ENCODE data around the gene CHD9.
"Not testable (repeated sequence)": the region's sequence is repeated elsewhere in the genome, so short reads cannot be mapped to it uniquely, and the experiment has no call there.

Gene CHD9

DNA sequence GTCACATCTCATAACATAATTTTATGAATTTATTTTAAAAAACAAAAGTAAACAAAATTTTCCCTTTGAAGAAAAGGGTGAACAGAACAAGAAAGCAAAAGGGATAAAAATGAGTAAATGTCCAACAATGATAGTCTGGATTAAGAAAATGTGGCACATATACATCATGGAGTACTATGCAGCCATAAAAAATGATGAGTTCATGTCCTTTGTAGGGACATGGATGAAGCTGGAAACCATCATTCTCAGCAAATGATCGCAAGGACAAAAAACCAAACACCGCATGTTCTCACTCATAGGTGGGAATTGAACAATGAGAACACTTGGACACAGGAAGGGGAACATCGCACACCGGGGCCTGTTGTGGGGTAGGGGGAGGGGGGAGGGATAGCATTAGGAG is 3.5 kb upstream of the CHD9 start:
- not testable (repeated sequence) for DNase-seq

DNA sequence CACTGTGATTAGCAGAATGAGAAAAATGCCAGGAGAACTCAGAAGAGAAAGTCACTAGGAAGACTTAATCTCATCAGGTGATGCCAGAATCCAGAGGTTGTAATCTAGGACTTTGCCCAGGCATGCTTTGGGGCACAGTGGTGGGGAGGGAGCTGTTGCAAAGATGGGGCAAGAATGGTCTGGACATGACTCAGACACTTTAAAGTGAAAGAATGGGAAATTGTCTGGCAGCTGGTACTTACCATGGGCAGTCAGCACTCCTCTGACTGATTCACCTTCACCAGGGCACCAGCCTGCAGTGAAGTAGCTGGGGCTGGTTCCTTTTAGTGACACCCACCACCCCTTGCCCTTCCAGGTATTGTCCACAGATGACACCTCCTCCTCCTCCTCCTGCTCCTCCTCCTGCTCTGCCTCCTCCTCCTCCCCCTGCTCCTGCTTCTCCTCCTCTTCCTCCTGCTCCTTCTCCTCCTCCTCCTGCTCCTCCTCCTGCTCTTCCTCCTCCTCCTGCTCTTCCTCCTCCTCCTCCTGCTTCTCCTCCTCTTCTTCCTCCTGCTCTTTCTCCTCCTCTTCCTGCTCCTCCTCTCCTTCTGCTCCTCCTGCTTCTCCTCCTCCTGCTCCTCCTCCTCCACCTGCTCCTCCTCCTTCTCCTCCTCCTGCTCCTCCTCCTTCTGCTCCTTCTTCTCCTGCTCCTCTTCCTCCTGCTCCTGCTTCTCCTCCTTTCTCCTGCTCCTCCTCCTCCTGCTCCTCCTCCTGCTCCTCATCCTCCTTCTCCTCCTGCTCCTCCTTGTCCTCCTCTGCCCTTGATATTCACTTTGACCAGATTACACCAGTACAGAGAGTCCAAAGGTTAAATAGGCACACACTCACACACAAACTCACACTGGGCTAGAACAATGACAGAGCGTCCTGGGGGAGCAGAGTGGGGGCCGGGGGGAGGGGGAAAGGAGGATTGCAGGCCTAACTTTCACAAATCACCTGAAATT is 2.0 kb upstream of the CHD9 start, which contains the start of gene CHD9NB:
Gene CHD9NB (minus strand): TSS at position 379 of the 983 bp plus-strand sequence. CDS start 8,739 bp downstream, outside the sequence.
- peak; percentile 17 for DNase-seq

DNA sequence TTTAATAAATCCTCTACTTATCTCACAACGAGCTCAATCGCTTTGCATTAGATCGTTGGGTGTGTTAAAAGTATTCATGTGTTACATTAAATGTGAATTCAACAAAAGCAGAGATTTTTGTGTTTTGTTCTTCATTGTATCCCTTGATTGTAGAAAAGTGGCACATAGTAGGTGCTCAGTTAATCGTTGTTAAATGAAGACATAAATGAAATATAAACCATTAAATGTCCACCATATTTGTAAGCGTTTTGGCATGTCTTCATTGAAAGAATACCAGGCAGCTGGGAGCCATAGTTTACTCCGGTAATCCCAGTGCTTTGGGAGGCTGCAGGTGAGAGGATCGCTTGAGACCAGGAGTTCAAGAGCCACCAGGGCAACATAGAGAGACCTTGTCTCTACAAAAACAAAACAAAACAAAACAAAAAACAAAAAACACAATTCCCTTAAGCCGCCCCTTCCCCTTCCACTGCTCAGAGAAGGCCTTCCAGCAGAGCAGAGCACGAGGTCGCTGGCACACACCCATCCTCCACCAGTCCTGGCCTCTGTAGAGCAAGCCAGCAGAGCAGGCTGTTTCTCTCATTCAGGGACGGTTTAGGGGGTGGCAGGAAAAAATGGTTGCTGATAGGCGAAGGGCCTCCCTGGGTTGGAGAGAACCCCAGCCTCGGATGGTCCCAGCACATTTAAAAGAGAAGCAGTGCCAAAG is 673 bp upstream of the CHD9 start:
- peak; percentile 51 for DNase-seq

DNA sequence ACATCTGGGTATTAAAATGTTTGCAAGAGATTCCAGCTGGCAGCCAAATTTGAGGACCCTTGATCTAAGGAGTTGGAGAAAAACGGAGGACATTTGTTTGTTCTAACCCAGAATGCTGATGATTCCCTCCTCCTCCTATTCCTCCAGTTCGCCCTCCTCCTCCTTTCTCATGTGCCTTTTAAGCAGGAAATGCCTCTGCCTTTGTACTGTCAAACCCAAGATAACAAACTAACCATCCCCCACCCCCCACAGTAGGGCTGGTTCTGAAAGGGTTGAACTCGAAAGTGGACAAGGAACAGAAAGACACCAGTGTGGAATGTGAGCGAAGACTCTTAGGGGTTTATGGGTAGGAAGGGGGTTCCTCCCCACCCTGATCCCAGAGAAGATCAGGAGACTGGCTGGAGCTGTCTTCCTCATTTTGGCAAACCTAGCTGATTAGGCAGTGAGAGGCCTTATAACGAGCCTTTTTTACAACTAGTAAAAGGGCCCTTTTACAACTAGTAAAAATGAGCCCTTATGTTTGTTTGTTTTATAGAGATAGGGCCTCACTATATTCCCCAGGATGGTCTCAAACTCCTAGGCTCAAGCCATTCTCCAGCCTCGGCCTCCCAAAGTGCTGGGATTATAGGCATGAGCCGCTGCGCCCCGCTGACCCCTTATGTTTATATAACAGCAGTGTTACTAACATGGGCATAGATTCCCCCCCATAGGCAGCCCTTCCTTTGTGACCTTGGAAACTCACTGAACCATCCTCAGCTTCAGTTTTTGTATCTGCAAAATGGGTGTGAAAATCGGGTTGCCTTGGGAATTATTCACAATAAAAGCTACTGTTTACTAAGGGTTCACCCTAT is 975 bp downstream of the CHD9 start:
- DNase-seq, result peak; percentile 86

DNA sequence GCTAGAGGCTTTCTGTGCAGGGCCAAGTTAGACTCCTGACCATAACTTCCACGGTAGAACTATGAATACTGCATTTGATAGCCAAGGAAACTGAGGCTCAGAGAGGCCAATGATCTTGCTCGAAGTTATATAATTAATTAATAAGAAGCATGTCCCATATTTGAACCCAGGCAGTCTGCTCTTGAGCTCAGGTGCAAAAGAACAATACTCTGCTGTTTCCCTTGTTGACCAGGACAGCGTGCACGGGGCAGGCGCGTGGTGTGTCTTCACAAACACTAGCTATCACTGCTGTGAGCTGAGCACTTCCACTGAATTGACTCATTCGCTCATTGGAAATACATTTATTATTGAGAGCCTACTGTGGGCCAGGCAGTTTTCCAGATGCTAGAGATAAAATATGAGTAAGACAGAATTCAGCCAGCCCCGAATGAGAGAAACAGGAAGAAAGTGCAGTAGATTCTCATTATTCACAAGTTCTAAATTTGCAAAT is 1.6 kb downstream of the CHD9 start:
- peak; percentile 15 for DNase-seq

DNA sequence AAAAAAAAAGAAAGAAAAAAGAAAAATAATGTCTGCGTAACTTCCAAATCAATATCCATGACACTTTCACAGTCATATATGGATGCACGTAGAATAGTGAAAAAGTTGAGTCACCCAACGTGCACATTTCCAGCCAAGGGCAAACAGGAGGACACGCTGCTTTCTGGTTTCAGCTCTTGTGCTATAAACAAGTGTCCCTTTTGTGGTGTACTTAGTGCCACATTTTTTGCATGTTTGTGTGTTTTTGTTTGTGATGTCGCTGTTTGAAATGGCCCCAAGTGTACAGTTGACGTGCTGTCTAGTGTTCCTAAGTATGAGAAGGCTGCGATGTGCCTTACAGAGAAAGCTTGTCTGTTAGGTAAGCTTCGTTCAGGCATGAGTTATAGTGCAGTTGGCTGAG is 2.9 kb downstream of the CHD9 start:
- DNase-seq, result no peak

DNA sequence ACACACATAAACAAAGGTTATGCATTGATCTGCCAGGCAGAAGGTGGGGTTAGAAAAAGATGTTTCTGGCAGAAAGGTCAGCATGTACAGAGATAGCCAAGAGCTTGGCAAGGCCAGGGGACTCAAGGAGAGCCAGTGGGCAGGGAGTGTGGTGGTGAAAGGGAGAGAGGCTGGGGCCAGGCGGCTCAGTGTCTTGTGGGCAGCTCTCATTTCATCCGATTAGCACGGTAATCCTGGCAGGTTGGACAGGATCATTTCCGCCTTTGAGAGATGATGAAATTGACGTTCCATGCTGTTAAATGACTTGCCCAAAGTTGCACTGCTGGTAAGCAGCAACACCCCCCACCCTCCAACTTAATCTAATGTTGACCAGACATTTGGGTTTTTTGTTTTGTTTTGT is 3.6 kb downstream of the CHD9 start:
- DNase-seq, result no peak

DNA sequence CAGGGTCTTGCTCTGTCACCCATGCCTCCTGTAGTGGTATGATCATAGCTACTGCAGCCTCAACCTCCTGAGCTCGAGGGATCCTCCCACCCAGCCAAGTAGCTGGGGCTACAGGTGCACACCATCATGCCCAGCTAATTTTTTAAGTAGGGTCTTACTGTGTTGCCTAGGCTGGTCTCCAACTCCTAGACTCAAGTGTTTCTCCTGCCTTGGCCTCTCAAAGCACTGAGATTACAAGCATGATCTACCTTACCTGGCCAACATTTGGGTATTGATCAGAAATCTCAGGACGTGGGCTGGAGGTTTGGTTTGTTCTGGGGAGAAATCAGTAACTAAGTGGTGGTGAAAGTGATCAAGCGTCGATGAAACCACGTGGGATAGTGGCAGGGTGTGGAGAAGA is 4.1 kb downstream of the CHD9 start:
- DNase-seq, result no peak

DNA sequence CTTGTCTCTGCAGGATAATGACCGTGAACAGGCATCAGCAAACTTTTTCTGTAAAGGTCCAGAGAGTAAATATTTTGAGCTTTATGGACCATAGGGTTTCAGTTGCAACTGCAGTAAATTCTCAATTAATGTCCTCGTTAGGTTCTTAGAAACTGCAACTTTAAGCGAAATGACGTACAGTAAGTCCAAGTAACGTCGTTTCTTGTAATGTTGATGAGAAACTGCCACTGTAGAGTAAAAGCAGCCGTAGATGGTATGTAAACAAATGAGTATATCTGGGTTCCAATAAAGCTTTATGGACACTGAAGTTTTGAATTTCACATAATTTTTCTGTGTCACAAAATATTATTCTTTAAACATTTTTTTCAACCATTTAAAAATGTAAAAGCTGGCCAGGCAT is 4.9 kb downstream of the CHD9 start:
- DNase-seq, result no peak

DNA sequence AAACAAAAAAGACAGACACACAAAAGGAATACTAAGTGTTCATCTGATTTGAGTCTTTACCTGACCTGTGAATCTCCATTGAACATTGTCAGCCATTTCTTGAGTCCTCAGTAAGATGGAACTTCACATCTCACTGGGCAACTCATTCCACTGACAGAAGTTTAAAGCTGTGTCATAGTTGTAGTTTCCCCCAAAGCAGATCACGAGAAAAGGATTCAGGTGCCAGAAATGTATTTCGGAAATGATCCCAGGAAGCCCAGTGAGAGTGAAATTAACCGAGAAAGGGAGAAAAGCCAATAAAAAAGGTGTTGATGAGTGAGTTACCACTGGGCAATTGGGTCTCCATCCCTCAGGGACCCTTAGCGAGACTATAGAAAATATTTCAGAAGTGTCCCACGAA is 6.5 kb downstream of the CHD9 start:
- DNase-seq, result no peak

DNA sequence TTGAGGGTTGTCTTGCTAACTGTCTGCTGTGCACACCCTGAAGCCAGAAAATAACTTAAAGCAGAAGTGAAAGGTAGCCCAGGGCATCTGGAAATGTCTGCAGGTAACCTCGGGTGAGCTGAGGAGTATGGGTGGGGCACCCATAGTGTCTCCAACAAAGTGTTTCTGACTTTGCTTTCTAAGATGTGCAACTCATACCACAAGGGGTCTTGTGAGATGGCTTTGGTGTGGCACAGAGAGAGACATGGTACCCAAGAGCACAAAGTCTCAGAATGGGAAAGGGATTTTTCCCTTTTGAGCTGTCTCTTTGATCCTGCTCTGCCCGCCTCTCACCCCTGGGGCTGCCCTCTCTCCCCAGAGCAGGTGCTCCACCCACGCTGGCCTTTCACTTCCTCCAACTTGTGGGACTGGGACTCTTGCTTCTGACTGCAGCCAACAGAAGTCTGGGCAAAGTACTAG is 6.9 kb downstream of the CHD9 start:
- peak; percentile 1 for DNase-seq

DNA sequence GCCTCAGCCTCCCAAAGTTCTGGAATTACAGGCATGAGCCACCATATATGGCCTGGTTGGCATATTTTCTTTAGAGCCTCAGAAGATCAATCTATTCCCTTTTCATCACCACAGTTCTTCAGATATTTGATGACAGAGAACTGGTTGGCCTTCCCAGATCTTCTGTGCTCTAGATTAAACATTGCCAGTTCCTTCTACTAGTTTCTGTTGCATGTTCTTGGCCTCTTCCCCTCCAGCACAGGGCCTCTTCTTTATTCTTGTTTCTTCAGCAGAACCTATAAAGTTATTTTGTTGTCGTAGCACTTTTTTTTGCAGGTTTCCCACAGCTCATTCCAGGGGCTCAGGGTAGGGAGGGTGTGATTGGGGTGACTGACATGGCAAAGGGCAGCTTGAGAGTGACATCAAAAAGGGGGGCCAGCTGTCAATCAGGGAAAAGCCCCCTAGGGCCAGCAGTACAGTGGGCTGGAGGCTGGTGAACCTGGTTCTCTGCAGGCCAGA is 9.3 kb downstream of the CHD9 start:
- DNase-seq, result no peak

DNA sequence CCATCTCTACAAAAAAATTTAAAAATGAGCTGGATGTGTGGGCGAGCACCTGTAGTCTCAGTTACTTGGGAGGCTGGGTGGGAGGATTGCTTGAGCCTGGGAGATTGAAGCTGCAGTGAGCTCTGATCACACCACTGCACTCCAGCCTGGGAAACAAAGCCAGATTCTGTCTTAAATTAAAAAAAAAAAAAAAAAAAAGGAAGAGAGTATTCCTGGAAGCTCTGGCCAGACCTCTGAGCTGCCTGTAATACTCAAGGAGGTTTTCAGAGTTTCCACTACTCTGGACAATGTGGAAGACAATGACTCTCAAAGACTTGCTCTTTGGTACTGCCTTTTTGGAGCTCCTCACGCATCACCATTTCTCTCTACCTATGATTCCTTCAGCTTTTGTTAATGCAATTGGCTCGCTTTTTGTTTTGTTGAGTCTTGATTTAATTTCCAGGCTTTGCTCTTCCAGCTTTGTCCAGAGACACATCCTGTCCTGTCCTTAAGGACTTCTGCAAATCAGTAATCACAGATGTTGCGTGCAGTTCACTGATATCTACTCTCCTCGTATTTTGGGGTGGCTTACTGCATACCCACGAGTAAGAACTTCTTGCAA is 10.8 kb downstream of the CHD9 start:
- no peak for DNase-seq

DNA sequence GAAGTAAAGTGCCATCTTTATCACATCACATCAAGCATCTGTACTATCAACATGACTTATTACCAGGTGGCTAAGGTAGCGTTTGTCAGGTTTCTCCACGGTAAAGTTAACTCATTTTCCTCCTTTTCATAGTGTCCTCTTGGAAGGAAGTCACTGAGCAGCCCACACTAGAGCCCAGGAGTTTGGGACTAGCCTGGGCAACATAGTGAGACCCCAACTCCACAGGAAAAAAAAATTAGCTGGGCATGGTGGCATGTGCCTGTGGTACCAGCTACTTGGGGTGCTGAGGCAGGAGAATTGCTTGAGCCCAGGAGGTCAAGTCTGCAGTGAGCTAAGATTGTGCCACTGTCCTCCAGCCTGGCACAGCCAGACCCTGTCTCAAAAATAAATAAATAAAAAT is 12.9 kb downstream of the CHD9 start:
- no peak for DNase-seq

DNA sequence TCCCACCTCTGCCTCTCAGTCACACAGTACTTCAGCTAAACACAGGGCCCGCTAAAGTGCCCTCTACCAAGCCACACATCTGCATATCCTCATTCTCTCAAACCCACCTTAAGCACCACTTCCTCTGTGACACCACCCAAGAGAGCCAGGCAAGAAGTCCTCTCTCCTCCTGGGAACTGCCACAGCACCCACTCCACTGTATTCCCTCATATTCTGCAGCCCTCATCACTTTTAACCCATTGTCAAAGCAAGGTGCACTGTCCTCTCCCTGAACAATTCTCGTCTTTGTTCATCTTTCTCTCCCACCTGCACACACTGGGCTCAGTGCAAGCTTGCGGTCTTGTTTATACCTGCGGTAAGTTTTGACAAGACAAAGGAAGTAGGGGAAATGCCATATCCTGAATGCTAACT is 13.6 kb downstream of the CHD9 start:
- DNase-seq, result no peak

DNA sequence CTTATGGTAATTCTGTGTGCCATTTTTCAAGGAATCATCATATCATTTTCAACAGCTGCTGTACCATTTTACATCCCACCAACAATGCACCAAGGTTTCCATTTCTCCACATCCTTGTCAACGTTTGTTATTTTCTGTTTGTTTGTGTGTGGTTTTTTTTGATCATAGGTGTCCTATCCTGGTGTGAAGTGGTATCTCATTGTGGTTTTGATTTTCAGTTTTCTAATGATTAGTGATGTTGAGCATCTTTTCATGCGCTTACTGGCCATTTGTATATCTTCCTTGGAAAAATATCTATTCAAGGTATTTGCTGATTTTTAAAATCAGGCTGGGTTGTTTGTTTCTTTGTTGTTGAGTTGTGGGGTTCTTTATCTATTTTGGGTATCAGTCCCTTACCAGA is 15.0 kb downstream of the CHD9 start:
- DNase-seq, result no peak

DNA sequence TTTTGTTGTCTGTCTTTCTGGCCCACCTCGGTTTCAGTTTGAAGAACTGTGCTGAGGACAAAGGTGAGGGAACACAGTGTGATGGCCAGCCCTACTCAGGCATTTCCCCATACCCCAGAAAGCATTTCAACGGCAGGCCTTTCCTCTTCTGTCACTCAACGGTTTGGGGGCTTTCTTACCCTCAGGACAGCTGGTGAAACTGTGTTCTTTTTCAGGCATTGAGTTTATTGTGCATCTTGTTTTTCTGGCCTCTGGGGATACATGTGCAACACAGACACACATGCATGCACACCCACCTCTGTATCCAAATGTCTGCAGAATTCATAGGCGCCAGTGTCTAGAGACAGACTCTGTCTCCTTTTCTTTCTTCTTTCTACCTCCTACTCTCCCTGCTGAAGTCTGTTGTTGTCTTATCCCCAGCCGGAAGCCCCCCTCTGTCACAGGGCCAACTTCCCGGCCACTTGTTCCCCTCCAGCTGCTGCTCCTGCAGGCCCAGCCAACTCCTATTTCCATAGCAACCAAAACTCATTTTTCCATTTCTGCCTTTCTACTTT is 17.0 kb downstream of the CHD9 start:
- no peak for DNase-seq

DNA sequence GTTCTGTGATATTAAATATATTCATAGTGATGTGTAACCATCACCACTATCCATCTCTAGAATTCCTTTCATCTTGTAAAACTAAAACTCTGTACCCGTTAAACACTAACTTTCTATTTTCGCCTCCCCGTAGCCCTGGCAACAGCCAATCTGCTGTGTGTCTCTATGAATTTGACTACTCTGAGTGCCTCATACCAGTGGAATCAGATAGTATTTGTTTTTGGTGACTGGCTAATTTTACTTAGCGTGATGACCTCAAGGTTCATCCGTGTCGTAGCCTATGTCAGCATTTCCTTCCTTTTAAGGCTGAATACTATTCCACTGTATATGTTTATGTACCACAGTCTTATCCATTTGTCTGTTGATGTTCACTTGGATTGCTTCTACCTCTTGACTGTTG is 18.2 kb downstream of the CHD9 start:
- DNase-seq, result no peak

DNA sequence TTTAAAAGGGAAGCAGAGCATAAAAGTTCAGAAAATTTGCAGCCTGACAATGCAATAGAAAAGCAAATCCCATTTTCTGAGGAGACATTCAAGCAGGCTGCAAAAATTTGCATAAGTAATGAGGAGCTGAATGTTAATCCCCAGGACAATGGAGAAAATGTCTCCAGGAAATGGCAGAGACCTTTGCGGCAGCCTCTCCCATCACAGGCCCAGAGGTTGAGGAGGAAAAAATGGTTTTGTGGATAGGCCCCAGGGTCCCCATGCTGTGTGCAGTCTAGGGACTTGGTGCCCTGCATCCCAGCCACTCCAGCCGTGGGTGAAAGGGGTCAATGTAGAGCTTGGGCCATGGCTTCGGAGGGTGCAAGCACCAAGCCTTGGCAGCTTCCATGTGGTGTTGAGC is 19.5 kb downstream of the CHD9 start:
- not testable (repeated sequence) for DNase-seq

DNA sequence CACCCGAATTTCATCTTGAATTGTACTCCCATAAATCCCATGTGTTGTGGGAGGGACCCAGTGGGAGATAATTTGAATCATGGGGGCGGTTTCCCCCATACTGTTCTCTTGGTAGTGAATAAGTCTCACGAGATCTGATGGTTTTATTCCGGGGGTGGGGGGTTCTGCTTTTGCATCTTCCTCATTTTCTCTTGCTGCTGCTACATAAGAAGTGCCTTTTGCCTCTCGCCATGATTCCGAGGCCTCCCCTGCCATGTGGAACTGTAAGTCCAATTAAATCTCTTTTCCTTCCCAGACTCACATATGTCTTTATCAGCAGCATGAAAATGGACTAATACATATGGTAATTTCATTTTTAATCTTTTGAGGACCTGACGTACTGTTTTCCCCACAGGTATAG is 20.7 kb downstream of the CHD9 start:
- not testable (repeated sequence) for DNase-seq

DNA sequence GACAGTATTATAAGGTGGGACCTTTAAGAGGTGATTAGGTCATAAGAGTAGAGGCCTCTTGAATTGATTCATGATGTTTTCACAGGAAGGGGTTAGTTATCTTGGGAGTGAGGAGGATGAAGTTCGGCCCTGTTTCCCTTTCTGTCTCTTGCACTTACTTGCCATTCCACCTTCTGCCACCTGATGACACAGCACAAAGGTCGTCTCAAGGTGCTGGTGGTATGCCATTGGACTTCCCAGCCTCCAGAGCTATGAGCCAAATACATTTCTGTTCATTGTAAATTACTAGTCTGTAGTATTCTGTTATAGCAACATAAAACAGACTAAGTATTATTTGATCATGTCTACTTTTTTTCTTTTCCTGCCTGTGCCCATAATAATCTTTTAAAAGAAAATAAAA is 23.5 kb downstream of the CHD9 start:
- DNase-seq, result no peak
